Liver (tissue), 9 donors: Measurements from ENCODE around the gene NT5C3A. TPM values are rescaled to one million over a fixed set of nuclear protein-coding genes. Genes with fewer than 3 reads are reported as not detected.

Experiments
- DNase-seq: peaks from one replicate; pipeline ENCODE4 v3.0.0-alpha.2; 2017; ENCODE audit warnings: low spot score
- H3K27ac ChIP-seq, 2 donors: one replicate each; pipeline ENCODE4 v1.7.0; 2013; ENCODE audit warnings: inconsistent platforms in 2 of 2, low read length in 2 of 2, control low read depth in 1 of 2, low read depth in 1 of 2, mild to moderate bottlenecking in 1 of 2
- H3K27me3 ChIP-seq, 4 donors: one replicate each; pipeline versions ENCODE4 v1.6.1 to v1.7.0; 2013; ENCODE audit warnings: low read length in 3 of 4, inconsistent platforms in 1 of 4, mild to moderate bottlenecking in 1 of 4, moderate library complexity in 1 of 4; ENCODE audit not compliant: control insufficient read depth in 4 of 4, insufficient read depth in 4 of 4
- H3K36me3 ChIP-seq, 4 donors: one replicate each; pipeline versions ENCODE4 v1.6.1 to v1.7.0; 2013; ENCODE audit warnings: low read length in 3 of 4, mild to moderate bottlenecking in 3 of 4, low read depth in 1 of 4, moderate library complexity in 1 of 4; ENCODE audit not compliant: control insufficient read depth in 4 of 4, insufficient read depth in 3 of 4
- H3K4me1 ChIP-seq, 4 donors: one replicate each; pipeline versions ENCODE4 v1.6.1 to v1.7.0; 2013; ENCODE audit warnings: low read length in 3 of 4, mild to moderate bottlenecking in 3 of 4, moderate library complexity in 1 of 4; ENCODE audit not compliant: control insufficient read depth in 4 of 4, insufficient read depth in 4 of 4
- H3K4me3 ChIP-seq, 3 donors: one replicate each; pipeline versions ENCODE4 v1.6.1 to v1.7.0; 2013; ENCODE audit warnings: low read length in 3 of 3, control low read depth in 1 of 3, low read depth in 1 of 3, mild to moderate bottlenecking in 1 of 3
- H3K9ac ChIP-seq, 2 donors: one replicate each; pipeline ENCODE4 v1.7.0; 2013; ENCODE audit warnings: low read length in 2 of 2, mild to moderate bottlenecking in 2 of 2, moderate library complexity in 2 of 2, control low read depth in 1 of 2, low read depth in 1 of 2
- H3K9me3 ChIP-seq, 4 donors: one replicate each; pipeline versions ENCODE4 v1.6.1 to v1.7.0; 2013; ENCODE audit warnings: low read length in 3 of 4; ENCODE audit not compliant: control insufficient read depth in 4 of 4
- ATF3 ChIP-seq: IDR thresholded peaks from 2 replicates; pipeline ENCODE4 v1.6.1; 2016; ENCODE audit warnings: antibody characterized with exemption
- CTCF ChIP-seq: fragments of 150-350 bp; IDR thresholded peaks from 2 replicates; pipeline ENCODE4 v1.5.1; 2017; ENCODE audit warnings: improper control_type of control experiment, low read depth, low read length; ENCODE audit not compliant: missing input control
- FOXA1 ChIP-seq: IDR thresholded peaks from 2 replicates; pipeline ENCODE4 v1.6.1; 2016; ENCODE audit warnings: antibody characterized with exemption
- FOXA2 ChIP-seq: IDR thresholded peaks from 2 replicates; pipeline ENCODE4 v1.6.1; 2016; ENCODE audit warnings: antibody characterized with exemption
- GABPA ChIP-seq, 2 donors: IDR thresholded peaks in 1 of 2; conservative IDR thresholded peaks in 1 of 2; 2 replicates each; pipeline ENCODE4 v1.6.1; 2016; ENCODE audit warnings: antibody characterized with exemption in 2 of 2, mild to moderate bottlenecking in 1 of 2, moderate library complexity in 1 of 2
- HNF4A ChIP-seq, 2 donors: conservative IDR thresholded peaks; 2 replicates each; pipeline ENCODE4 v1.6.1; 2016; ENCODE audit warnings: antibody characterized with exemption in 2 of 2, mild to moderate bottlenecking in 2 of 2
- HNF4G ChIP-seq: IDR thresholded peaks from 2 replicates; pipeline ENCODE4 v1.6.1; 2016; ENCODE audit warnings: antibody characterized with exemption
- JUND ChIP-seq, 2 donors: IDR thresholded peaks; 2 replicates each; pipeline ENCODE4 v1.6.1; 2016; ENCODE audit warnings: antibody characterized with exemption in 2 of 2
- MAX ChIP-seq: IDR thresholded peaks from 2 replicates; pipeline ENCODE4 v1.6.1; 2016; ENCODE audit warnings: antibody characterized with exemption
- NR2F2 ChIP-seq: IDR thresholded peaks from 2 replicates; pipeline ENCODE4 v1.6.1; 2016; ENCODE audit warnings: antibody characterized with exemption
- RAD21 ChIP-seq, 2 donors: IDR thresholded peaks; 2 replicates each; pipeline ENCODE4 v1.6.1; 2016; ENCODE audit warnings: antibody characterized with exemption in 2 of 2, mild to moderate bottlenecking in 2 of 2
- RXRA ChIP-seq, 2 donors: IDR thresholded peaks; 2 replicates each; pipeline ENCODE4 v1.6.1; 2017 to 2018; ENCODE audit warnings: antibody characterized with exemption in 2 of 2, mild to moderate bottlenecking in 1 of 2
- SP1 ChIP-seq: IDR thresholded peaks from 2 replicates; pipeline ENCODE4 v1.6.1; 2018; ENCODE audit warnings: antibody characterized with exemption, mild to moderate bottlenecking
- TAF1 ChIP-seq: conservative IDR thresholded peaks from 2 replicates; pipeline ENCODE4 v1.6.1; 2016; ENCODE audit warnings: antibody characterized with exemption, mild to moderate bottlenecking
- YY1 ChIP-seq: IDR thresholded peaks from 2 replicates; pipeline ENCODE4 v1.6.1; 2016; ENCODE audit warnings: antibody characterized with exemption, mild to moderate bottlenecking
- ZBTB33 ChIP-seq: IDR thresholded peaks from 2 replicates; pipeline ENCODE4 v1.6.1; 2016; ENCODE audit warnings: antibody characterized with exemption
- WGBS: extraction: QIAGEN DNeasy Blood & Tissue Kit; methylation state at CpG from one replicate; pipeline ENCODE4 v1.1.7; 2013; 5-methylcytosine and 5-hydroxymethylcytosine counted together
- polyA plus RNA-seq, 2 donors: library from polyadenylated mRNA; stranded (reverse) in 1 of 2; unstranded in 1 of 2; fragments of 200-250 nt in 1 of 2; fragments of >200 nt in 1 of 2; fragmentation: Nextera tagmentation in 1 of 2; extraction: Ambion mirVana in 1 of 2; gene quantifications; one replicate each; pipeline versions ENCODE4 v1.2.1 to v1.2.3, GENCODE V29; 2013 to 2015
- total RNA-seq, 2 donors: library from RNA; depleted of rRNA; stranded (reverse); fragments of >200 nt; gene quantifications; one replicate each; pipeline ENCODE4 v1.2.3, GENCODE V29; 2014
- donor health status: healthy.
- donor health status: healthy.
- donor health status: healthy.
- donor health status: healthy.
- donor health status: healthy.

The NT5C3A gene
- total and polyA plus RNA-seq, 4 donors, result 4.3 to 41.6 (median 9.7) TPM

- no peak for DNase-seq
- Histone ChIP-seq H3K27ac (no peak overlapping the region), H3K27me3 (no peaks in the 10 kb centered on the region), H3K9me3 (no peaks in the 10 kb centered on the region), H3K4me1 (peaks cover 0 to 15% (median 8%) of the 10 kb centered on the region in 4 donors), H3K4me3 (no peak overlapping the region), H3K36me3 (peaks cover 5 to 35% (median 26%) of the 10 kb centered on the region in 4 donors), H3K9ac (no peak overlapping the region)
- WGBS, result 66% methylated on average over 3 of the region's 3 CpGs
- peak; percentile 14 to 26 for TF ChIP-seq HNF4A (conservative IDR thresholded peaks at IDR 0.05)
- no peak for TF ChIP-seq CTCF
Observed at GRCh38 chr7:33101906-33102305, 39.3 kb upstream of the NT5C3A start.

- TF ChIP-seq ZBTB33 (no peak), NR2F2 (no peak), FOXA2 (no peak), FOXA1 (no peak), RAD21 (IDR thresholded peaks at IDR 0.05) (no peak), JUND (IDR thresholded peaks at IDR 0.05) (no peak), MAX (no peak), RXRA (IDR thresholded peaks at IDR 0.05) (no peak), GABPA (IDR thresholded peaks at IDR 0.05 in 1 of 2, conservative IDR thresholded peaks at IDR 0.05 in 1 of 2) (no peak), SP1 (no peak), TAF1 (no peak)
- 90% methylated on average over 3 of the region's 3 CpGs for WGBS
- peaks cover 5 to 46% (median 38%) of the 10 kb centered on the region in 4 donors for H3K36me3 ChIP-seq
Observed at GRCh38 chr7:33100770-33101169, 38.2 kb upstream of the NT5C3A start.

GRCh38 chr7:33099154-33099940 is 36.8 kb upstream of the NT5C3A start:
- H3K4me3 ChIP-seq, result no peak overlapping the region
- DNase-seq, result no peak
- no peak overlapping the region for H3K9ac ChIP-seq
- WGBS, result 82% methylated on average over 4 of the region's 4 CpGs
- H3K36me3 ChIP-seq, result peaks cover 5 to 56% (median 45%) of the 10 kb centered on the region in 4 donors
- H3K27ac ChIP-seq, result no peak overlapping the region
- no peaks in the 10 kb centered on the region for H3K9me3 ChIP-seq
- no peaks in the 10 kb centered on the region for H3K27me3 ChIP-seq
- H3K4me1 ChIP-seq, result peaks cover 0 to 9% (median 5%) of the 10 kb centered on the region in 4 donors
- TF ChIP-seq RXRA (IDR thresholded peaks at IDR 0.05) (no peak), JUND (IDR thresholded peaks at IDR 0.05) (no peak), ZBTB33 (no peak), YY1 (no peak), RAD21 (IDR thresholded peaks at IDR 0.05) (no peak), NR2F2 (no peak), FOXA1 (no peak), TAF1 (no peak), ATF3 (no peak), CTCF (no peak), HNF4A (conservative IDR thresholded peaks at IDR 0.05) (no peak), HNF4G (no peak), MAX (no peak), SP1 (no peak)

More at GRCh38 chr7:33100770-33101169, 38.2 kb upstream of the NT5C3A start:
- no peak overlapping the region for H3K9ac ChIP-seq
- H3K27ac ChIP-seq, result no peak overlapping the region
- no peaks in the 10 kb centered on the region for H3K27me3 ChIP-seq
- no peak for DNase-seq
- H3K4me1 ChIP-seq, result peaks cover 0 to 9% (median 5%) of the 10 kb centered on the region in 4 donors
- H3K9me3 ChIP-seq, result no peaks in the 10 kb centered on the region
- H3K4me3 ChIP-seq, result no peak overlapping the region
